Stimulated activated CD4-positive, alpha-beta T cell treated with anti-CD3 and anti-CD28 coated beads, TNF-alpha, amount 100 ng/mL, for 24 hours (primary cell): ENCODE data around the gene CELSR2.
"Not testable (repeated sequence)": the region's sequence is repeated elsewhere in the genome, so short reads cannot be mapped to it uniquely, and the experiment has no call there.

Experiments
- DNase-seq, 3 experiments: peaks; one replicate each; pipeline ENCODE4 v3.0.0-alpha.2; 2020; ENCODE audit warnings: low read depth in 3 of 3

Gene CELSR2

GRCh38 chr1:109277434-109278204 is 28.3 kb downstream of the CELSR2 start:
- DNase-seq = peak; percentile 23 to 72 (median 28)

- DNase-seq = no peak
Measured at GRCh38 chr1:109279615-109280278, 30.4 kb downstream of the CELSR2 start.

GRCh38 chr1:109280862-109281261 is 31.5 kb downstream of the CELSR2 start:
- no peak for DNase-seq

- DNase-seq = no peak
Measured at GRCh38 chr1:109281680-109282496, 32.5 kb downstream of the CELSR2 start.

- no peak for DNase-seq
Measured at GRCh38 chr1:109282497-109282951, 33.2 kb downstream of the CELSR2 start.

GRCh38 chr1:109282952-109283747 is 33.8 kb downstream of the CELSR2 start, which contains the start of gene PSRC1:
Gene PSRC1 (minus strand): TSS chr1:109283145.
- peak; percentile 78 to 90 (median 83) for DNase-seq

- DNase-seq = no peak
Measured at GRCh38 chr1:109283748-109284600, 34.6 kb downstream of the CELSR2 start.

GRCh38 chr1:109286762-109287161 is 37.4 kb downstream of the CELSR2 start:
- not testable (repeated sequence) for DNase-seq

- DNase-seq = no peak
Measured at GRCh38 chr1:109290137-109290536, 40.8 kb downstream of the CELSR2 start.

GRCh38 chr1:109290998-109291397 is 41.7 kb downstream of the CELSR2 start:
- no peak for DNase-seq

- DNase-seq = no peak
Measured at GRCh38 chr1:109292364-109292763, 43.0 kb downstream of the CELSR2 start.

- DNase-seq = no peak
Measured at GRCh38 chr1:109293026-109293425, 43.7 kb downstream of the CELSR2 start.

GRCh38 chr1:109294481-109294880 is 45.1 kb downstream of the CELSR2 start:
- DNase-seq = no peak

GRCh38 chr1:109295712-109296415 is 46.5 kb downstream of the CELSR2 start:
- DNase-seq = no peak

GRCh38 chr1:109296782-109297181 is 47.4 kb downstream of the CELSR2 start:
- no peak for DNase-seq

GRCh38 chr1:109298666-109299557 is 49.6 kb downstream of the CELSR2 start:
- peak in 1 of 3 experiments; percentile 13 for DNase-seq

GRCh38 chr1:109299558-109300343 is 50.4 kb downstream of the CELSR2 start:
- no peak for DNase-seq

- no peak for DNase-seq
Measured at GRCh38 chr1:109300650-109301151, 51.4 kb downstream of the CELSR2 start.
